Activated CD8-positive, alpha-beta memory T cell treated with anti-CD3 and anti-CD28 coated beads, Interleukin-2, amount 50 U/mL, for 48 hours (primary cell): Measurements from ENCODE around the gene XXYLT1.
"Not testable (repeated sequence)": the region's sequence is repeated elsewhere in the genome, so short reads cannot be mapped to it uniquely, and the experiment has no call there.

ENCODE experiments used
- DNase-seq: peaks from one replicate; pipeline ENCODE4 v3.0.0-alpha.2; 2020

Gene XXYLT1

DNA sequence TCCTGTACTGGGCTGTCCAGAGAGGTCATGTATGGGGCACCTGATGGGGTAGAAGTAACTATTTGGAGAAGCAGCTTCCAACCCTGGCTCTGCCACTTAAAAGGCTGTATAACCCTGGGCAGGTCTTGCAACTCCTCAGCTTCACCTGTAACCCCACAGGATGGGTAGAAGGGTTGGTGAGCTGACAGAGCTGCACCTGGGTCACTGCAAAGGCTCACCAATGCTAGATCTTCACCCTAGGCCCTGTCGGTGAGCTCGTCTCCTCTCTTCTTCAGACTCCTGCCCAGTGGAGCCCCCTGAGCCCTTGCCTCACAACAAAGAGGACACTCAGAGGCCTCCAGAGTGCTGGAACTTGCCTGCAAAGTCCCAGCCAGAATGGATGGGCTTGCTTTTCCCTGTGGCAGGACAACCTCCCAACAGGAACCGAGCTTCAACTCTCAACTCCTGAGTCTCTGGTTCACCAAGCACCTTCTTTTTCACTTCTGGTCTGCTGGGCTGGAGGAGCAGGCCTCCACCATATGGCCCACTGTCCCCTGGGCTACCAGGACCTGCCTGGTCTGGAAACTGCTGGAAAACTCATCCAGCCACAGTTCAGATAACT lies 45.9 kb downstream of the XXYLT1 start:
- peak; percentile 48 for DNase-seq

DNA sequence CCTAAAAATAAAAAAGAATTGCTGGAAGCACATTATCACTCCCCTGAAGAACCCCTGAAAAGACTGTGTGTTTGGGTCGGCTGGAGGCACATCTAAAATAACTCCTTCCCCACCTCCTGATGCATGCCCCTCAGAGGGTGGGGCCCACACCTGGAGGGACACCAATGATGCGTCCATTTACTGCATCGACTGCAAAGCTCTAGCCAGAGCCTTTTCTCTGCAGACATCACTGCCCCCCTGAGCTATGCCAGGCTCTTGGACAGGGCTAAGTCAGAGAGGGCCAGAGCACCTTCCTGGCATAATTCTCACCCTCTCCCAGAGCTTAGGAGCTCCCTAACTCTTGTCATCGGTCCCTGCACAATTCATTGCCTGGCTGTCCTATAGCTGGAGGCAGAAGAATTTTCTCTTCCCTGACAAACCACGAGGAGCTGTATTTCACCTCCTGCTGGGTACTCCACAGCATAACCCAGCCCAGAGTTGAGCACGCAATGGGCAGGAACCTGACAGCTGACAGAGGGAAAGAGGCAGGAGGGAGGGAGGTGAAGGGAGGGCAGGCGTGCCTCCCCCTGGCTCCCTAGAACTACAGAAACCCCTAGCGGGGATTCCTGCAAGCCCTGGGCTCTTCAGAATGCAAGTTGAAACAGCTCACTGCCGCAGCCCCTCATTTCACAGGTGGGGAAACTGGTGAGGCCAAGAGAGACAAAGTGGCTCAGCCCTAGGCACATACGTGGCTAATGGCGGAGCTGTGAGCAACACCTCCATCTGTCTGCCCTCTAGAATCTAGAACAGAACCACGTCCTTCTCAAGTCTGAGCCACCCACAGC lies 46.6 kb downstream of the XXYLT1 start:
- DNase-seq = peak; percentile 32

DNA sequence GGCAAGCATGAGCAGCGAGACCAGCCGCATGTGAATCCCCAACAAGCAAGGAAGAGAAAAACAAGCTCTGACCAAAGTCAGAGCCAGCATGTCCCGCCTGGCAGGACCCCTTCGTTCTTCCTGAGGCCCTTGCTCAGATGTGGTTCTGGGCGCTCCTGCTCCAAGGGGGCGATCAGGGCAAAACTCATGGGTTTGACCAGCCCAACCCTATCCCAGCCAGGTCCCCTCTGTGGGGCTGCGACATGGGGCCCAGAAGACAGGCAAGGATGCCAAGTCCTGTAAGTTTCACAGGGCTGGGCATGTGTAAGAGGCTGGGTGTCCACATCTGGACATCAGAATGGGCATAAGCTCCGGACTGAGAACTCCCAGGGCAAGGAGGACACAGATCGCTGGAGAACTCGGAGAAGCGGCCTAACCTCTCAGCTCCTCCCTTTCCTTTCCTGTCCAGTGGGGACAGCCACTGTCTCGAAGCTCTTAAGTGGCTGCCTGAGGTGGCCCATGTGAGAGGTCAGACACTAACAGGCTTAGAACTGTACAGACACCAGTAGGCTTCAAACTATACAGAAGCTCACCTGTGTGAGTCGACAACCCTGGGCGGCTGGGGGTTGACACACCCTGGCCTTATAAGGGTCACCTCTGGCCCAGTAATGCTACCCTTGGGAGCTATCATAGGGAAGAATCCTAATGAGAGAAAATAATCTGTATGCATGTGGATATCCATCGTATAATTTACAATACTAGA lies 48.9 kb downstream of the XXYLT1 start:
- DNase-seq = peak; percentile 46

DNA sequence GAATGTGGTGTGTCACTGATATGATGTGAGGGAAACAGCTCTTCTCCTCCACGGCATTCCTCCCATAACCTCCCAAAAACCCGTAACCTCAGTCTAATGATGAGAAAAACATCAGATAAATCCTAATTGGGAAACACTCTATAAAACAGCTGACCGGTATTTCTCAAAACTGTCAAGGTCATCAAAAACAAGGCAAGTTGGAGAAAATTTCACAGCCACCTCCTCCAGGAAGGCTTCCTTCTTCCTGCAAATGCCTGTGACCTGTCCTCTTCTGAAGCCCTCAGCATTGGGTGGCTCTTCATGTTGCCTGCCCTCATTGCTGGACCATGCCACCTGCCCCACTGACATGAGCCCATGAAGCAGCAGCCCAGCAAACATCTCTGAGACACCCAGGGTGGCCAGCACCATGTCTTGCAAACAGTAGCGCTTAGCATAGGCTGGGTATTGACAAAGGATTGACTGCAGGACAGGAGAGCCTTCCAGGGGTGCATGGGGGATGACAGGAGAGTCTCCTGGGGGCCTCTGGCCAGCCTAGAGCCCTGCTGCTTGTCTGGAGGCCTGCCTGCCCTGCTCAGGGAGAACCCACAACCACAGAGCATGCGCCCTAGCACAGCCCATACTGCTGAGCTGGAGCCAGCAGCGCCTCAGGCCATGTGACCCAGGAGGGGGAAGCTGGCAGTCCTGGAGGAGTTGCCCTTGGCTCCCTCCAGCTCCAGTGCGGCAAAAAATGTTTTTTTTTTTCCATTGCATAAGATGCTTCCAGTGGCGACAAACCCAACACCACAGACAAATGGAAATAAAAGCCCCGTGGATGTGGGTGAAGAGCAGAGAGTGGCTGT lies 49.7 kb downstream of the XXYLT1 start:
- DNase-seq = no peak

GRCh38 chr3:195219351-195220230 lies 51.4 kb downstream of the XXYLT1 start:
- no peak for DNase-seq

GRCh38 chr3:195218331-195218730 lies 52.6 kb downstream of the XXYLT1 start:
- not testable (repeated sequence) for DNase-seq

DNA sequence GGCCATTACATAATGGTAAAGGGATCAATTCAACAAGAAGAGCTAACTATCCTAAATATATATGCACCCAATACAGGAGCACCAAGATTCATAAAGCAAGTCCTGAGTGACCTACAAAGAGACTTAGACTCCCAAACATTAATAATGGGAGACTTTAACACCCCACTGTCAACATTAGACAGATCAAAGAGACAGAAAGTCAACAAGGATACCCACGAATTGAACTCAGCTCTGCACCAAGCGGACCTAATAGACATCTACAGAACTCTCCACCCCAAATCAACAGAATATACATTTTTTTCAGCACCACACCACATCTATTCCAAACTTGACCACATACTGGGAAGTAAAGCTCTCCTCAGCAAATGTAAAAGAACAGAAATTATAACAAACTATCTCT lies 55.4 kb downstream of the XXYLT1 start:
- DNase-seq = not testable (repeated sequence)

DNA sequence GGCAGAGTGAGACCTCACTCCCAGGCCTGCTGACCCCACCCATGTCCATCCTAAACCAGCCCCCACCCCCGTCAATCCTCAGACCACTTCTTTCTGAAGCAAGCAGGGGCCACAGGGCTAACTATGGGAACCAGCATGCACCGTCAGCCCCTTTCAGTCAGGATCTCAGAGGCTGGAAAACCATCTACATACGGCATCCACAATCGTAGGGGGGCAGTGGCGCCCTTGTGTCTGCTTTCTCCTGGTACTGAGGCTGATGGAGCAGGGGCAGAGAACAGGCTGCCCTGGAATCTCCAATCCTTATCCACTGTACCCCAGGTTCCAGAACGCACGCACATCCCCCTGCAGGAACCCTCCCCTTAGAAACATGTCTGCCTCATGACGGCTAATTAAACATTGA lies 56.6 kb downstream of the XXYLT1 start:
- DNase-seq = no peak

- no peak for DNase-seq
Measured at GRCh38 chr3:195213639-195214315, 57.2 kb downstream of the XXYLT1 start.

GRCh38 chr3:195212749-195213375 lies 58.1 kb downstream of the XXYLT1 start:
- DNase-seq = no peak

GRCh38 chr3:195212033-195212748 lies 58.8 kb downstream of the XXYLT1 start:
- DNase-seq = no peak

- no peak for DNase-seq
Measured at GRCh38 chr3:195210266-195210973, 60.5 kb downstream of the XXYLT1 start.

GRCh38 chr3:195209847-195210265 lies 61.1 kb downstream of the XXYLT1 start:
- DNase-seq = no peak

- no peak for DNase-seq
Measured at GRCh38 chr3:195209083-195209846, 61.7 kb downstream of the XXYLT1 start.

DNA sequence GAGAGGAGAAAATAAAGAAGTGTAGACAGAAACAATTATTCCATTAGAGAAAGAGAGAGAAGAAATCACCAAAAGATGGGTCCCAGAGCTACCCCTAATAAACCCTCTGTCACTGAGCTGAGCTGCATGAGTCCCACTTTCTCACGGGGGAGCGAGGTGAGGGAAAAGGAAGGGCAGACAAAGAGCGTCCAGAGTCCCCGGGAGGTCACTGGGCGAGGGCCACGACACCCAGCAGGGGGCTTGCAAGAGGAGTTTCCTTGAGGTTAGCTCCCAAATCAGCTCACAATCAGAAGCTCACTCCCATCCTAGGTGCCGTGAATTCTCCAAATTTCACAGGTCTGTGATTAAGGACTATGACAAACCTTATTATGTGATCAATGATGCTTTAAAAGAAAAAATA lies 62.3 kb downstream of the XXYLT1 start:
- peak; percentile 18 for DNase-seq

DNA sequence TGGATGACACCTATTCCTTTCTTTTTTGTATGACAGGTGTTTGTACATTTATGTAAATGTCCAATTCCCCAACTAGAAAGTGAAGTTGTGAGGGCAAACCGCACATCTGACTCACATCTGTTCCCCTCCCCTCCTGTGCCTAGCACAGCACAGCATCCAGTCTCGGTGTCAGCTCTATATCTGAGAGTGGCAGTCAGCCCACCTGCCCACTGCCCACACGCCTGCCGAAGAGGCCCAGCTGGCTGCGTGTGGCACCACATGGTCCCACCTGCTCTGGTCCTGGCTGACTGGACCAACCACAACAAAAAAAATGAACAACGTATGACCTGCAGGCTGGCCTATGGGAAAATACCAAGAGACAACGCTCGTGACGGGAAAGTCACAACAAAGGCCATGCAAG lies 62.8 kb downstream of the XXYLT1 start:
- DNase-seq = peak; percentile 42

DNA sequence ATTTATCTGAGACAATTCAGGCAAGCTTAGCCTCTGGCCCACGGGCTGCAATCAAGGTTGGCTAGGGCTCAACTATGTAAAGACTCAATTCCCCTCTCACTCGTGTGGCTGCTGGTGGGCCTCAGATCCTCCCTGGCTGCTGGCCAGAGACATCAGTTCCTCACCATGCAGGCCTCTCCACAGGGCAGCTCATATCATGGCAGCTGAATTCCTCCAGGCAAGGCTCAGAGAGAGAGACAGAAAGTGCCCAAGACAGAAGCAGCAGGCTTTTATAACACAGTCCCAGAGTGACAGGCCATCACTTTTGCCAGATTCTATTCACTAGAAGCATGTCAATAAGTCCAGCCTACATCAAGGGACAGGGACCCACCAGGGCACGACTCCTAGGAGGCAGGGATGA lies 63.2 kb downstream of the XXYLT1 start:
- peak; percentile 37 for DNase-seq

DNA sequence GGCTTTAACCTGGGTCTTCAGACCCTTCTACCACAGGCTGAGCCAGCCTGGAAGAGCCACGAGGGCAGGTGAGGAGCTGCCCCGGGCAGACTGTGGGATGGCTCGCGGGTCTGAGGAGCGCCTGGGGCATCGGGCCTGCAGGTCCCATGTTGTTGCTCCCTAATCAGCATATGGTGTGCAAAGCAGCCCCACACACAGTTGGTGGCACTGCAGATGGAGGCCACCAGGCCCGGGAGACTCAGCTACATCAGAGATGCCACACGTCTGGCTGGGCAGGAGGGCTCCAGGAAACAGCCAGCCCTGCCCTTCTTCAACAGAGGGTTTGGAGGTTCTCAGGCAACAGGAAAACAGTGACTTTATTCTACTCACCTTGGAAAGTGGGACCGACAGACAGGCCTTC lies 63.9 kb downstream of the XXYLT1 start:
- DNase-seq = no peak
